Kidney epithelial cell (primary cell): ENCODE results near the gene RTN3. TPM values are rescaled to one million over a fixed set of nuclear protein-coding genes. Genes with fewer than 3 reads are reported as not detected.
"Not testable (repeated sequence)": the region's sequence is repeated elsewhere in the genome, so short reads cannot be mapped to it uniquely, and the experiment has no call there.

Experiments used
- DNase-seq: peaks from one replicate; pipeline ENCODE4 v3.0.0-alpha.2; 2010; ENCODE audit warnings: low read depth
- H3K27me3 ChIP-seq: 2 replicates; pipeline ENCODE4 v1.6.0; 2011; ENCODE audit warnings: low read length; ENCODE audit not compliant: control insufficient read depth, insufficient read depth
- H3K36me3 ChIP-seq: 2 replicates; pipeline ENCODE4 v1.5.1; 2011; ENCODE audit warnings: low read length; ENCODE audit not compliant: control insufficient read depth, insufficient read depth
- H3K4me3 ChIP-seq: 2 replicates; pipeline ENCODE4 v1.5.1; 2011; ENCODE audit warnings: low read depth, mild to moderate bottlenecking, control low read depth, low read length
- CTCF ChIP-seq: IDR thresholded peaks from 2 replicates; pipeline ENCODE4 v1.5.1; 2011; ENCODE audit warnings: mild to moderate bottlenecking, moderate library complexity, low read length, control low read depth, inconsistent platforms; ENCODE audit not compliant: insufficient read depth, poor library complexity, severe bottlenecking
- total RNA-seq: library from RNA; depleted of rRNA; stranded (reverse); fragments of >200 nt; gene quantifications from 2 replicates; pipeline ENCODE4 v1.2.3, GENCODE V29; 2015

RTN3 gene
- total RNA-seq, 1 donor from 2014 or later, result 107 TPM

DNA sequence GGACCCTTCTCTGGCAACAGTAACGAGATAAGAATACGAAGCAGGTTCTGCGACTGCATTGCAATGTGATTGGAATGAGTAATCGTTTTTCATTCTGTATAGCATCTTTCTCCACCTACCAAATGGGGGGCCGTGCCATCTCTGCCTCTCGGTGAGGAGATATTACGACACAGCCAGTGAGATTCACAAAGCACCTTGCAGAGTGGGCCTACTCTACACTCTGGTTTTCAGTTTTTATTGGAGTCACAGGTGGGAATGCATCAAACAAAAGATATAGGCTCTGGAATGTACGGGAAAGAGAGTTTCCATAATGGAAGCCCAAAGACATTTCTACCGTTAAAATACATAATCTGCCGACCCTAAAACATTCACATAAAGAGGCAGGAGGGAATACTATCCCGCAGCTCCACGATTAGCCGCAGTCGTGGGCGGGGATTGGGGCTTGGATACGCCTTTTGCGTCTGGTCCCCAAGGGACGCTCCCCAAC, 423 bp upstream of the RTN3 start:
- no peaks in the 10 kb centered on the region for H3K27me3 ChIP-seq
- TF ChIP-seq CTCF, result no peak
- no peak for DNase-seq
- no peaks in the 10 kb centered on the region for H3K36me3 ChIP-seq
- H3K4me3 ChIP-seq, result peak overlapping the region; percentile 33

GRCh38 chr11:63682066-63683021, 1.0 kb downstream of the RTN3 start:
- DNase-seq, result no peak

DNA sequence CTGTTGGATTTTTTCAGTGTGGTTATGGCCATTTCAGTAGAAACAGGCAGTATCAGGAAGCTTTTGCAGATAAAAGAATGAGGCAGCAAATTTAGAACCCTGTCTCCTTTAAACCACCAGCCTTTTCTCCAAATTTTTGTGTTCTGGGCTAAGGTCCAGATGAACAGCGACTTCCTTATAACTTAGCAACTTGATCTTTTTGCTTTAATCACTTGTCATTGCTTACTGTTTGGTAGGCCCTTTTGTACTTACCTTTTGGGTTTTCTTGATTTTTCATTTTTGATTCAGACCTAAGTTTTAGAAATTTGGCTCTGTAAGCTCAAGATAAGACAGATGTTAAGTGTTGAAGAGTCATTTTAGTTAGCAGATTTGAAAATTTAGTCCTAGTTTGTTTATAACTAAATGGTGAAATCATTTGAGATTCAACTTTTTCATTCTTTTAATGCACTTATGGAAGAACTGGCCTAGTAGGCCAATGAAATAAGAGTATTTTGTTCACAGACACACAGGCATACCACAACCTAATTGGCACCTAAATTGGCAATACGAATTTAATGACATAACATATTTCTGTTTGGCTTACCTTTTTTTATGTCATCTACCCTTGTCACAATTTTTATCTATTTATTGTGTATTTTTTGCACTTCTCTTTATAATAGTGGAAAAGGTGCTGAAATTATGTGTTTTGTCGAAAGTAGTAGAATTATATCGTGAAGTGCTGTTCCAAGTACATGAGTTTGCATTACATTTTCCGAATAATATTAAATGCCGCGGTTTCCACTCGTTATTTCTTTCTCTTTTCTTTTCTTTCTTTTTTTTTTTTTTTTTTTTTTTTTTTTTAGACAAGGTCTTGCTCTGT, 2.1 kb downstream of the RTN3 start:
- TF ChIP-seq CTCF, result no peak
- H3K36me3 ChIP-seq, result no peaks in the 10 kb centered on the region
- no peak for DNase-seq
- H3K27me3 ChIP-seq, result no peaks in the 10 kb centered on the region
- H3K4me3 ChIP-seq, result peak overlapping the region; percentile 80

More at GRCh38 chr11:63682066-63683021, 1.0 kb downstream of the RTN3 start:
- Histone ChIP-seq H3K4me3 (peak overlapping the region; percentile 80), H3K36me3 (no peaks in the 10 kb centered on the region), H3K27me3 (no peaks in the 10 kb centered on the region)
- TF ChIP-seq CTCF, result peak; percentile 9

GRCh38 chr11:63685158-63685721, 3.9 kb downstream of the RTN3 start:
- H3K4me3 ChIP-seq, H3K36me3 ChIP-seq, H3K27me3 ChIP-seq, DNase-seq: not testable (repeated sequence)

DNA sequence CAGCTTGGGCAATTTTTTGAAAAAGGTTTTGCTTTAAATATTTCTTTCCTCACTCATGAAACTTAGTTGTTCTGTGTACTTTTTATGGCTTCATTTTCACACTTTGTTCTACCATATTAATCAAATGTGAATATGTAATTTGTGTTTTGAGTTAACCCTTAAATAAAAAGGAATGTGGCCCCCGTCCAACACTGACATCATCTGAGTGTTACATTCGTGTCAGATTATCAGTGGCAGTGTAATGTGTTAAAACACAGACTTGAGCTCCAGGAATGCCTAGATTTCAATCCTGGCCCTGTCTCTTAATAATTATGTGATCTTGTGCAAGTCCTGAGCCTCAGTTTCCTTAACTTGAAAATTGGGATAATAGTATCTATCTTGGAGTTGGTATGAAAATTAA, 5.6 kb downstream of the RTN3 start:
- no peaks in the 10 kb centered on the region for H3K36me3 ChIP-seq
- TF ChIP-seq CTCF, result no peak
- DNase-seq, result no peak
- H3K27me3 ChIP-seq, result no peaks in the 10 kb centered on the region
- H3K4me3 ChIP-seq, result no peak overlapping the region

DNA sequence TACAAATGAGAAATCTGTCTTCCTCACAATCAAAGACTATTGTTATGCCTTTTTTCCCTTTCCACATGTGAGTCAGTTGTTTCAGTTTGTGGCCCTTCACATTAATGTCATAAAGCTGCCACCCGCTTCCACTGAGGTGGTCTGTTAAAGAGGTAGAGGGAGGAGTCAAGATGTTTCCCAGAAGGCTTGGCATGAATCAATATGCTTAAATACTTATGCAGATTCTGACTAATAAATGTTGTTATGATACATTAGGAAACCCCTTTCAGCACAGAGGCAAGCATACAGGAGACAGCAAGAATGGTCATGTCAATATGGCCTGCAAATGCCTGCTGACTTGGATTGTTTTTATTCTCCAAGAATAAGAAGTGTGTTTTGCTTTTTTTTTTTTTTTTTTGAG, 6.5 kb downstream of the RTN3 start:
- Histone ChIP-seq H3K36me3 (no peaks in the 10 kb centered on the region), H3K27me3 (no peaks in the 10 kb centered on the region), H3K4me3 (no peak overlapping the region)
- no peak for DNase-seq
- no peak for TF ChIP-seq CTCF
